D341Med (cell line): ENCODE results near the gene ALG2.

Experiments
- DNase-seq: peaks from one replicate; pipeline ENCODE4 v3.0.0; 2012; ENCODE audit warnings: low spot score

ALG2 gene

DNA sequence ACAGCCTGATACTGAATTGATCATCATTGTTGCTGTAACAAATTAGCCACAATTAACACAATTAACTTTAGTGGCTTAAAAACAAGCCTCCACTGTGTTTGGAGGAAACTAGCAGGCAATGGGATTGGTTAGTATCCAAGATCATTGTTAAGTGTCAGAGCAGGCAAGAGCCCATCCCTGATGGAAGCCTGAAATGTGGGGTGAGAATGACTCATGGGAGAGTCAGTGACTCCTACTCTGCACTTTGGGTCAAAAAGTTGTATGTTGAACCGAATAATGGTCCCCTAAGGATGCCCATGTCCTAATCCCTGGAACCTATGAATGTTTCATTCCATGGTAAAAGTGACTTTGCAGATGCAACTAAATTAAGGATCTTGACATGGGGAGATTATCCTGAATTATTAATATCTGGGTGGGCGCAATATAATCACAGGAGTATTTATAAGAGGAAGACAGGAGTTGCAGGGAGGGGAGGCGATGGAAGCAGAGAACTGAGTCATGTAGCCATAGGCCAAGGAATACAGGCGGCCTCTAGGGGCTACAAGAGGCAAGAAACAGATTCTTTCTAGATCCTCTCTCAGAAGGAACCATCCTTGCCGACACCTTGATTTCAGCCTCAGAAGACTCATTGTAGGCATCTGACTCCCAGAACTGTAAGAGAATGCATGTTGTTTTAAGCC is 28.8 kb downstream of the ALG2 start:
- no peak for DNase-seq

DNA sequence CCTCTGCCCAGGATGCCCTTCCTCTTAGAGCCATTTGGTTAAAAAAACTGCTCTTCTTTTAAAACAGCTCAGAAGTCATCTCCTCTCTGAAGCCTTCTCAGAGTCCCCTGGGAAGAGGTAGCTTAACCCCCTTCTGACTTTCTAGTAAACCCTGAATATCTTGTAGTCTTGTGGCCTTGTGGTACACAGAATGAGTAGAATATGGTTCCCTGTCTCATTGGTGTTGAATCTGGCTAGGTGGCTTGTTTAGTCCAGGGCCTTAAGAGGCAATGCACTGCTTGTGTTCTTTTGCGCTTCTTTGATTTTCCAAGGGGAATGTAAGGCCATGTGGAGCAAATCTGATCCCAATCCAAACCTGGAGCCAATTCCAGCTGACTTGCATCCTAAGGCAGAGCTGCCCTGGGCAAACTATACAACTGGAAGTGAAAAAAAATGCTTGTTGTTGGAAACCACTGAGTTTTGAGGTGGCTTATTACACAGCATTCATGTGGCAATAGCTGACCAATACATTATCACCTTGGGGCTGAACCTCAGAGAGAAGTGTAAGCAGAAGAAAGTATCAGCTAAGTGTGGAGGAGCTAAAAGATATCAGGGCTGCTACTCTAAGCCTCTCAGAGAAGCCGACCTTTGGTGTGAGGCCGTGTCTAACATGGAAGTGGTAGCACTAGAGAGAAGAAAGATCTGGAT is 31.0 kb downstream of the ALG2 start:
- DNase-seq: no peak

DNA sequence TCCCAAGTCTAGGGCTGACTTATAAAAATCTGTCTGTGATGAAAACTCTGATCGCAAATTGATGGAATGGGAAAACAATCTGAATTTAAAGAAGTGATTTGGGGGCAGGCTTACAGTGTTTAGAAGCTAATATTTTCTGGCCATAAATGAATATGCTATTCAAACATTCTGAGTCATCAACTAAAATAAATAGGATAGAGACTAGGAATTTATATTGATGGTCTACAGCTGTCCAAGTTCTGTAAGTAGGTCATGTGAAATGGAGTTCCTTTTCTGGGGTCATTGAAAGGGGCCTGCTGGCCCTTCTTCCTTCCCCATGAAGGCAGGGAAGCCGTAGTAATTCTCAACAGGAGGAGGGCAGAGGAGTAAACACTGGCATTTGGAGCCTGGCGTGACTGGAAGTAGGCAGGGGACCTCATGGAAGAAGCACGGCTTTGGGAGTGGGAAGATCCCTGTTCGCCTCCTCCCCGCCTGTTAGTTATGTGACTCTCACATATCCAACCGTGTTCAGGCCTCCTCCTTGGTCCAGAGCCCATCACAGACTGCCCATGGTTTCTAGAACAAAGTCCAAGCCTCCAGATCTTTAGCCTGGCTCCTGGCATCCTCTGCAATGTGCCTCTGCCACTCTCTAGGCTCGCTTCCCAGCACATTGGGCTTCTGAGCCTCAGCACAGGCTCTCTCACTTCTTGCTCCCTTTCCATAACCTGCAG is 31.7 kb downstream of the ALG2 start:
- DNase-seq: no peak

DNA sequence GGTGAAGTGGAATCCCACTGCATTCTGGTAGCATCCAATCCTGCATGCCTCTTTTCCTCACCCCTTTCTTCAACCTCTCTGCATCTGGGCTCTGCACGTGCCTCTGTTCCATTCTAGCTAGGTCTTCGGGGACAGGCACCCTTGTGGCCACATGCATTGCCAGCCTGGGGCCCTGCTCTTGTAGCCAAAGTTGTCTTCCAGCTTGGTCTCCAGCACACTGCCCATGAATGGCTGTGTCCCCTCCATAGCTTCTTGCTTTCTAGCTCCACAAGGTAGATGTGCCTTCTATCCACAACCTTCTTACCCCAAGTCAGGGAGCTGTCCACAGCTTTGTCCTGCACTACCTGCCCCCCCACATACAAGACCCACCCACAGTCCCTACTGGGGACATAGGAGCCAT is 32.6 kb downstream of the ALG2 start:
- no peak for DNase-seq

DNA sequence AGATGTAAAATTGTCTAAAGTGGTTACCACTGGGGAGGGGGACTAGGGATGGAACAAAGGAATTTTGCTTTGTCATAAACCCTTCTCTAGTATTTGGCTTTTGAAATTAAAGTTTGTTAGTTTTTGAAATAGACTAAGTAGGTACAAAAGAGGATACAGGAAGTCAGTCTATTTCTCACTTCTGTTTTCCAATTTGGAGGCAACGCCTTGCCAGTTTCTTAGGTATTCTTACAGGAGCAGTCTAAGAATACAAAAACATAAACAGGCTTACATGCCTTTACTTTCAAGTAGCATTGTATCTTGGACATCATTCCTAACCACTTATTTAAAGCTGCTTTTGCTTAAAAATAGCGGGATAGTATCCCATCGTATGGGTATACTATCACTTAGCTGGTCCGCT is 34.4 kb downstream of the ALG2 start:
- DNase-seq: no peak

DNA sequence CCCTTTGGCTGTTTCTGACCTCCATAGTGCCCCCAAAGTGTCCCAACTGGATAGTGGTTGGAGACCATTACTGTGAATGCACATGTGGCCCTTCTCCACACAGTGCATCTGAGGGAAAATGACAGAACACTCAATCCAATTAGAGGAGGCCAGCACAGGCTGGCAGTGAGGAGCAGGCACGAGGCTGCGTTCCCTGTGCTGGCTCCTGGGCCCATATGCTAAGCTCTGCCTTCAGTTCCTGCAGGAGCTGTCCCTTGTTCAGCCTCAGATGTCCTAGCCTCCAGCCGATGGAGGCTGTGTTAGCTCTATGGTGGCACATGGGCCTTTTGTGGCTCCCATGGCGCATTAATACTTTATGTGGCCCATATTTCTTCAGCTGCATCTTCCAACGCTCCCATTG is 35.8 kb downstream of the ALG2 start:
- no peak for DNase-seq

DNA sequence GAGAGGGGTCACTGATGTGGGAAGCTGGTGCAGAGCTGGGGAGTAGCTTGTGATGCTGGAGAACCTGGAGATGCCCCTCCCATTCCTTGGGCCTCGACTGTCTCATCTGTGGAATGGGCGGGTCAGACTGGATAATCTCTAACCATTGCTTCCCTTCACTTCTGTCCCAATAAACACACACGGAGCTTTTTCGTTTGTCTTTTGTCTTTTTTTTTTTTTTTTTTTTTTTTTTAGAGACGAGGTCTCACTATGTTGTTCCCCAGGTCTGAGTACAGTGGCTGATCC is 36.5 kb downstream of the ALG2 start:
- no peak for DNase-seq

DNA sequence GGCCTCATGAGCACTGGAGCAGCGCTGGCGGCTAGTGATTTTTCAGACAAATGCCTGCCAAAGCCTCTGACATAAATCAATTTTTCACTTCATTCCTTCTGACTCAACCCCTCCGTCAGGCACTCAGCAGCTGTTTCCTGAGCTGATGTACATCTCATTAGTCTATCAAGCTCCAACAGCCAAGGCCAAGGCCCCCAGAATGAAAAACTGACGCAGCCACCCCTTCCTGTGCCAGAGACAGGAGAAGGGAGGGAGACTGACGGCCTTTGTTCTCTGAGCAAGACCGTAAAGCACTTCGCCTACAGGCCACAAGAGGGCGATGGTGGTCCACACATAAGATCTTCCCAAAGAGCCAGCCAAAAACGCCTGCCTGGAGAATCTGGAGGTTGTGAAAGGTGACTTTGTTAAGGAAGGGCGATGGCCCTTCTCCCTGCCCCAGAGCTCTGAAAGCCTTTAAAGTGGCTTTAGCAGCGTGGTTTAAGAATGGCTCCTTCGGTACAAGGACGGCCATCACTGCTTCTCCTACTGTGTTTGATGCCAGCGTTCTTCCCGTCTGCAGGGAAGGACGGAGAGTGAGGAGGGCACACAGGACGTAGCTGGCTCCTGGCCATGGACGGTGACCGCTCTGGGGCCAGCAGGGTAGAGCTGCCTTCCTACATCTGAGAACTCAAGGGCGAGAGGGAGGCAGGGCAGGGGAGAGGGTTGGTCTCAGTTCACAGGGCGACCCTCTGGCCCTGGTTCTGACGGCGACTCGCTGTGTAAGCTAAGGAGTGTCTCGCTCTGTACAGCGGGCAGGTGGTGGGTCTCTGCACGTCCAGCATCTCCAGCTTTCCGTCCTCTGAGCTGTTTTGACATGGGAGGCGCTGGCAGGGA is 37.0 kb downstream of the ALG2 start:
- DNase-seq: peak; percentile 83

DNA sequence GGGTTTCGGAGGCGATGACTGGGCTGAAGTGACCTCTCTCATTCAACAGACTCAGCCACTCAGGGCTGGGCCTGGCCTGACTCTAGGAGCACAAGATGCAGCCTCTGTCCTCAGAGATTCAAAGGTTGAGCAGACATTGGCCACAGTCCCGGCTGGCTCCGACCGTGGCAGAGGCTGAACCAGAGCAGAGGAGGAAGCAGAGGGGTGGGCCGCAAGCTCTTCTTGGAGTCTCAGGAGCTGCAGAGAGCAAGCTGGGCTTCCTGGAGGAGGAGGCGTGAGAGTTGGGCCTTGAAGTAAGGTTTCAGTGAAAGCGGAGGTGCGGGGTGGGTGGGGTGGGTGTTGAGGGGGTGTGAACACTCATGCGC is 37.6 kb downstream of the ALG2 start:
- DNase-seq: no peak

DNA sequence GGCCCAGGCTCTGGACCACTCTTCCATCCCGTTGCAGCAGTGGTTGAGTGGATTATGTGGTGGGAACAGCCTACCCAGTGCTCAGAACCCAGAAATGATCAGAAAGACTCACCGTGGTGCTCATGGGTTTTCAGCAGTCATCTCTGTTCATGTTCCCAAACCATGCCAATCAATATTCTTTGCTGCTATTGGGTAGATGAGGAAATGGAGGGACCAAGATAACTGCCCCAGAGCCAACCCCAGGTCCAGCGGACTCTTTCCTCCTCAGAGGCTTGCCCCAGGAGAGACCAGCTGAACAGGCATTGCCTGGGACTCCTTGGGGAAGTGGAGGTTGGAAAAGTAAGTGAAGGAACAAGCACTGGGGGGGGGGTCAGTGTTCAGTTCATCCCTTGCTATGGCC is 38.1 kb downstream of the ALG2 start:
- no peak for DNase-seq

DNA sequence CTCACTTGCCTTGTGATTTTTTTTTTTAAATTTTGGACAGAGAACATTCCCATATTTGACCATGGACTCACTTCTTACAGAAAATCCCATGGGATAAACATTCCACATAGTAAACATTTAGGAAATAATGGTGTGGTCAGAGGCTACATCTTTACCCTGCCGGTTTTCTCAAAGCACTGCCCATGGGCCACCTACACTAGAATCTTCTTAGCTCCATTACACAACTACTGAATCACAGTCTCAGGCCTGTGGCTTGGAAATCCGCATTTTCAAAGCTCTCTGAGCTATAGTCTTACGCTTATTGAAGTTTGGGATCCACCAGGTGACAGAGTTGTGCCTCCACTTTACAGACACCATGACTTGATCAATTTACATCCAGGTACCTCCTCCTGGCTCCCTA is 39.4 kb downstream of the ALG2 start:
- DNase-seq: no peak

DNA sequence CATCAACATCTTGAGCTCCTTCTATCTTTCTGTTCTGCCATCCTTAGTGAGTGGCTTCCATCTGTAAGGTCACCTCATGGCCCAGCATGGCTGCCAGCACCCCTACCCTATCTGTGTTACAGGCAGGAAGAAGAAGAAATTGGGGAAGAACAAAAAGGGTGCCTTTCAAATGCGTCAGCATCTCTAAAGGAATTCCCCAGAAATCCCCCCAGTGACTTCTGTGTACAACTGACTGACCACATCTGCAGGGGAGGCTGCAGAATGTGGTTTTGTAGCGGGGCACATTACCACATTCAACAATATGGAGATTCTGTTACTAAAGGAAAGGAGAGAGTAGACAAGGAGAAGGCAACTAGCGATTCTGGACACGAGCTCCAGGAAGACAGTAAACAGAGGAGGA is 40.1 kb downstream of the ALG2 start:
- no peak for DNase-seq

DNA sequence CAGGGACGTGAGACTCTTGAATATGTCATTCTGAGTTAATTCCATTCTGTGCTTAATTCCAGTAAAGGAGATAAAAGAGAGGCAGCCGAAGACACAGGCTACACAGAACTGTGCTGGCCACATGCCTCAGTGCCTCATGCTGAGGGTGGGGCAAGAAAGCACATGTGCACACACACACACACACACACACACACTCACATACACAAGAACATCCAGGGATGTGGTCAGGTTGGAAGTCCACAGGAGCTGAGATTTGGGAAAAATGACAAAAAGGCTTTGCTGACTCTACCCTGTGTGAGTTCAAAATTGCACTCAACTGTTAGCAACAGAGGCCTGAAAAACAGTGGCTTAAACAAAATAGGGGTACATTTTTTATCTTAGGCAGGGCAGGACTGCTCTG is 40.5 kb downstream of the ALG2 start:
- no peak for DNase-seq

DNA sequence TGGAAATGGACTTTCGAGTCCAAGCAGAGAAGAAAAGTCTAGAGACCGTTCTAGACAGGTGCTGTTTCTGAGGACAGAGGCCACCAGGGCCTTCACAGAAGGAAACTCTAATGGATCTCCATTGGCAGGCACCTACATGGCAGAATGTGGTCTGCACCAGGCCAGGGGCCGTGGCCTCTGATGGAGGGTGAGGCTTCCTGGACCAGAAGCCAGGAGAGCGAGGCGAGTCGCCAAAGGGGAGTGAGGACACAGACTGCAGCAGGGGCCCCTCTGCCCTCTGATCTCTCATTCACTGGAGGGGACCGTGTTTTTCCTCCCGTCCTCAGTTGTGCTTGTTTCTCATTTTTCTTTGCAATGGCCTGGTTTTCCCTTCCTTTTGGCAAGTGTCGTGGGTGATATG is 41.1 kb downstream of the ALG2 start:
- no peak for DNase-seq

DNA sequence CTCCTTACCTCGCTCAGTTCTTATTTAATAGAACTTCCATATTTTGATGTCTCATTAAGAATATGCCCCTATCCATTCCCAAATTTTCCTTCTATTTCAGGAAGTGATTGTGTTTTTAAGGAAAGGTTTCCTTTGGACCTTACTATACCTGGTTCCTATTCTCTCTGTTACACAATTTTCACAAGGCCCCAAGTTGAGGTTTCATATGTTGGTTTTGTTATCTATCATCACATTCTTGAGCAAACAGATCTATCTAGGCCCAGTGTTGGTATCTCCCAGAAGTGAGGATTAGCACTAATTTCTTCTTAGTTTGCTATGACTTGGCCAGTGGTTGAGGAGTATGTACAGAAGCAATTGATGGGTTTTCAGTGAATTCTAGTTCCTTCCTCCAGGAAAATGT is 41.5 kb downstream of the ALG2 start:
- DNase-seq: no peak

DNA sequence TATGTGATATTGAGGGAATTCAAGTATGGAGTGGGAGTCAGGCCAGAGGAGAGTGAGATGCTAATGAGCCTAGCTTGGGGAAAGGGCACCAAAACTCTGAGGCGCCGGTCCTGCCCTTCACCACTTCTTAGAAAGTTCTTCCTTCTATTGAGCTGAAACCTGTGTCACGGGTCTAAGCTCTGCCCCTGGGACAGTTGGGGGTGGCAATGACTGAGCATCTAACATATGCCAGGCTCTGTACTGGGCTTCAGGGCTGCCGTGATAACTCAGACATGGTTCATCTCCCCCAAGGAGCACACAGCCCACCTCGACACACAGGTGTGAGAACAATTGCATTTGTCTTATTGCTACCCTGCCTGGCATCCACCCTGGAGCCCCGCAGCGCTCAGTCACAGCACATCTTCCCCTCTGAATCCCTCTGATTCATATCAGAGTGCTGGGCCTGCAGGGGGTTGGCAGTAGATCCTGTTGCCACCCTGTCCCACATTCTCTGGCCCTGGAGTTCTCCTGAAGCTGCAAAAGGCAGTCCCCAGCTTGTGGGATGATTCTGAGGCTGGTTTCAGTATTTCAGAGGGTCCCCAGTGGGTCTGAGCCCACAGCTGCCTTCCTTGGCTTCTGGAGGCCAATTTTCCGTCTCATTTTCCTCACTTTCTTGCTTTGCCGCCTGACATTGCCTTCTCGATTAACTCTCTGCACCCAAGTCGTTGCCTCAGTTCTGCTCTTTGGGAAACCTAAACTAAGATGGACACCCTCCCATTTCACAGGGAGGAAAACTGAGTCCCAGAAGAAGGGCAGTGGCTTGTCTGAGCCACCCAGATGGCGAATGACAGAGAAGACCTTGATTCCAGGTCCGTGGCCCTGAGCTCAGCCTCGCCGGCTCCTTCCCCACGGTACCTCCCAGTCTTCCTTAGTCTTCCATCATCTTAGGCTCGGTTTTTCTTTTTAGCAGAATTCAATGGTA is 42.5 kb downstream of the ALG2 start:
- DNase-seq: no peak

DNA sequence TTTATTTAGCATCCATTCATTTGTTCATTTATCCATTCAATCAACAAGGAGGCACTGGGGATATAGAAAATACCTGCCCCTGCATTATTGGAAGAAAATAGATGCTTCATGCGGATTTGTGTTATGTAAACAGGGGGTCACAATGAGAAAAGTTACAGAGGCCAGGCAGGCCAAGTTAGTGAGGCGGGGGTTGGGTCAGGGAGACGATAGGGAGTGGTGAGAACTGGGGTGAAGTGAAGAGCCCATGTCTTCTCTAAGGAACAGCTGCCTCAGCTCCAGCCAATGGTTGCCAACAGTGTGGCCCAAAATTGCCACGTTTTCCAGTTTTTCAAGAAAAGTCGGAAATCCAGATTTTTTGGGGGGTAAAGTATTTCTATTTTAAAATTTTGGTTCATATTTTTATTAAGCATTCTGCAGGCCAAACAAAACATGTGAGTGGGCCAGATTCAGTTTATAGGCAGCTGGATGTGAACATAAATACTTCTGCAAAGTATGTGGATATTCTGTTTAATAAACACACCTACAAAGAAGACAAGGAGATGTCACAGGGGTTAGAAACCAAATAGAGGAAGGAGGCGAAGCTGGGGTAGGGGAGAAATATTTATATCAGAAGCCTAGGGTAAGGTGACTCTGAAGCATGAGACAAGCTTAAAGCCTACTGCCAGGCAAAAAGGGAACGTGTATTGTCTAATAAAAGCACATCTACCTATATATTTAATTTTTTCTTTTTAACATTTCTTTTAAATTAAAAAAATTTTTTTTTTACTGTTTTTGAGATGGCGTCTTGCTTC is 44.0 kb downstream of the ALG2 start:
- DNase-seq: no peak

DNA sequence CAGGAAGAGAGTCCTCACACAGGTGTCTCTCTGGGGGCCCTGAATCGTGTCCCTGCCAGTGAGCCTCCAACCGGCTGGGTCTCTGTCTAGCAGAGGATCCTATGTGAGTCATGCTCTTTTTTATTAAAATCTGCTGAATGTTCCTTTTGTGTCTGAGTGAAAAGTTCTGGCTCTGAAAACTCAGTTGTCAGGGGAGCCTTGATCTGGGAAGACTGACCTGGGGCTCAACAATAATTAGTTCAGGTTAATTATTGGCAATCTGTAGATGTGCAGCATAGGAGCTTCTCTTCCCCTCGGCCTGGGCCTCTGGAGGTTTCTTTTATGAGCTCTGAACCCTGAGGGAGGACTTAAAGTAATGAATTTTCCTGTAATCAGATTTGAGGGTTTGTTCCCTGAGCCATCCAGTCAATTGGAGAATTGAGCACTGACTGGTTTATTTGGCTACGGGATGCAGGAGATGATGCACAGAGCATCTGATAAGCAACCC is 45.2 kb downstream of the ALG2 start:
- peak; percentile 66 for DNase-seq

DNA sequence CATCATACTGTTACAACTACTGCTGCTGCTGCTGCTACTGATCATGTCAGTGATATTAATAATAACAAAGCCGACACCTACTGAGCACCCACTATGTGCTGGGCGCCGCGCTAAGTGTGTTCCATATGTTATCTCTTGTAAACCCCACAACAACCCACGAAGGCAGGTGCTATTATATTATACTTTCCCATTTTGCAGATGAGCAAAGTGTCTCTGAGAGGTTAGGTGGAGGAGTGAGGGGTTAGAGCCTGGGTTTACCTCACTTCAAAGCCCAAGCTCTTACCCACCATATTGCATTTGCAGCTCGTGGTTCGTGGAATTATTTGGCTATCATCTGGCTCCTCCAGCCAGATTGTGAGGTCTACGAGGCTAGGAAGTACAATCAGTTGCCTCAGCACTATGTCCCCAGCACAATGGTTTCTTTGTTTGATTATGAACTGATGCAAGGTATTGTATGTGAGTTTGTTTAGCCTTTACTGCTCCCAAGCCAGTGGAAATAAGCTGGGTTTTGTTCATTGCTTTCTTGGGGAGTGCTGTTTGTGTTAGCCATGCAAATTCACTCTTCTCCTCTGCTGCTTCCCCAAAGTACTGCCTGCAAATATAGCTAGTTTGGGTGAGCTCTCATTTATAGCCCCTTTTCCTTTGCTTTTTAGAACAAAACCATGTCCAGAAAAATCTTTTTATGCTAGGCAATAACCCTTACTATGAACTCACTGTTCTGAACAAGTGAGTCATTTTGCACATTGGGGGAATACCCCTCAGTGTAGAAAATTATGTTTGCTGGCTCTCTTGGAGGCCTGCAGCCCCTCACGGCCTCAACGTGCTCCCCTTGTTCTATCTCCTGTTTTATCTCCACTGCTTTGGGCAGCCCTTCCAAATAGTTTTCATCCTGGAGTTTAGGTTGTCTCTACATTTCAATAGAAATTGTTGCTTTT is 47.9 kb downstream of the ALG2 start:
- DNase-seq: no peak
